ENCODE data around the gene SIRT7.

Gene SIRT7

DNA sequence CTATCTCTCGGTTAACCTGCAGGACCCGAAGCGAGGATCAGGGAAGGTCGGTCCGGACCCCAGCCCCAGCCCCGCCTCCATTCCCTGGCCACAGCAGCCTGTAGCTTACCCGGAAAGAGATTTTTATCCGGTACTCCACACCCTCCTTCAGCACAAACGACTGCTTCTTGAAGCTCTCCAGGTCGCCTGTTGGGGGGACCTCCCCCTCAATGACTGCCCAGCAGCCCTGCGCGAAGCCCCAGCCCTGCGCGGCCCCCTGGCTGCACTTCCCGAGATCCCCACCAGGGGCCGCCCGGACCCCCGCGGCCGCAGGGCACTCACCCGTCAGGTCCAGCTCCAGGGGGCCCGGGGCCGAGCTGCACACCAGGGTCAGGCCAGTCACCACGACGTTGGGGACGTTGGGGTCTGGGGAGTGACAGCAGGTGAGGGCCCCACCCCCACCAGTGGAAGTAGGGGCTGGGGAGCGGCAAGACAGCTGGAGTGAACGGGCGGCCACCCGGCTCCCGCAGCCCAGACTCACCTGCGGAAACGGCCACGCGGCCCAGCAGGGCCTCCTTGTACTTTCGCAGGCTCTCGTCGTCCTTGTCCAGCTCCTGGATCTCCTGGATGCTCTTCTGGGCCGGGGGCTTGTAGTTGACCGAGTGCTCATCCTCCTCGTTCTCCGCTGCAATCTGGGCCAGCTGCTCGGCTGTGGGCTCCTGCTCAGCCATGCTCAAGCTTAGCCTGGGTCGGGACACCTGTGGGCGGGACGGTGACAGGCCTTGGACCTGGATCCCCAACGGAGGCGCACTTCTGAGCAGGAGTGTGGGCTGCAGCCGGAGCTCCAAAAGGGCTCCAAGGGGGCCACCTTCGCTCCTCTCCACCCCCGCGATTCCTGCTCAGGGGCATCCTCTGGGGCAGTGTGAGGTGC is 48.5 kb downstream of the SIRT7 start:
- H3K27me3 ChIP-seq (ENCODE audit: control insufficient read depth, insufficient read depth, low read length) = no peaks in the 10 kb centered on the region
- H3K4me3 ChIP-seq (ENCODE audit: low read depth, low read length) = peak overlapping the region; percentile 65
- peak overlapping the region; percentile 94 for H3K9ac ChIP-seq (ENCODE audit: low read length)
- H3K9me3 ChIP-seq (ENCODE audit: control insufficient read depth, insufficient read depth, low read depth, low read length) = no peaks in the 10 kb centered on the region
- peaks cover 34% of the 10 kb centered on the region for H3K36me3 ChIP-seq (ENCODE audit: control insufficient read depth, insufficient read depth, low read length)
- H3K4me1 ChIP-seq (ENCODE audit: control insufficient read depth, insufficient read depth, low read length) = peaks cover 38% of the 10 kb centered on the region
- peak overlapping the region; percentile 74; the same call in 1 of the 2 replicates for H3K27ac ChIP-seq (ENCODE audit: low read depth, low read length)

- Histone ChIP-seq H3K4me1 (ENCODE audit: control insufficient read depth, insufficient read depth, low read length) (peaks cover 38% of the 10 kb centered on the region), H3K36me3 (ENCODE audit: control insufficient read depth, insufficient read depth, low read length) (peaks cover 41% of the 10 kb centered on the region), H3K4me3 (ENCODE audit: low read depth, low read length) (peak overlapping the region; percentile 65), H3K9ac (ENCODE audit: low read length) (peak overlapping the region; percentile 67), H3K27ac (ENCODE audit: low read depth, low read length) (peak overlapping the region; percentile 74; the same call in 1 of the 2 replicates), H3K9me3 (ENCODE audit: control insufficient read depth, insufficient read depth, low read depth, low read length) (no peaks in the 10 kb centered on the region), H3K27me3 (ENCODE audit: control insufficient read depth, insufficient read depth, low read length) (no peaks in the 10 kb centered on the region)
These were observed 49.2 kb downstream of the SIRT7 start for GRCh38 chr17:81868674-81869220.

GRCh38 chr17:81867991-81868673 is 49.8 kb downstream of the SIRT7 start:
- peaks cover 47% of the 10 kb centered on the region for H3K36me3 ChIP-seq (ENCODE audit: control insufficient read depth, insufficient read depth, low read length)
- peak overlapping the region; percentile 56 for H3K9ac ChIP-seq (ENCODE audit: low read length)
- H3K27ac ChIP-seq (ENCODE audit: low read depth, low read length) = peak overlapping the region; percentile 74; the same call in 1 of the 2 replicates
- H3K4me1 ChIP-seq (ENCODE audit: control insufficient read depth, insufficient read depth, low read length) = peaks cover 38% of the 10 kb centered on the region
- no peaks in the 10 kb centered on the region for H3K27me3 ChIP-seq (ENCODE audit: control insufficient read depth, insufficient read depth, low read length)
- no peak overlapping the region for H3K4me3 ChIP-seq (ENCODE audit: low read depth, low read length)
- H3K9me3 ChIP-seq (ENCODE audit: control insufficient read depth, insufficient read depth, low read depth, low read length) = no peaks in the 10 kb centered on the region

GRCh38 chr17:81867170-81867990 is 50.6 kb downstream of the SIRT7 start:
- 0 out of 2 replicates have a peak overlapping the region, but pooled peaks have one; percentile 74 for H3K27ac ChIP-seq (ENCODE audit: low read depth, low read length)
- H3K4me3 ChIP-seq (ENCODE audit: low read depth, low read length) = no peak overlapping the region
- peaks cover 53% of the 10 kb centered on the region for H3K36me3 ChIP-seq (ENCODE audit: control insufficient read depth, insufficient read depth, low read length)
- H3K27me3 ChIP-seq (ENCODE audit: control insufficient read depth, insufficient read depth, low read length) = no peaks in the 10 kb centered on the region
- peak overlapping the region; percentile 56 for H3K9ac ChIP-seq (ENCODE audit: low read length)
- no peaks in the 10 kb centered on the region for H3K9me3 ChIP-seq (ENCODE audit: control insufficient read depth, insufficient read depth, low read depth, low read length)
- H3K4me1 ChIP-seq (ENCODE audit: control insufficient read depth, insufficient read depth, low read length) = peaks cover 38% of the 10 kb centered on the region

- no peak overlapping the region for H3K27ac ChIP-seq (ENCODE audit: low read depth, low read length)
- H3K9me3 ChIP-seq (ENCODE audit: control insufficient read depth, insufficient read depth, low read depth, low read length) = no peaks in the 10 kb centered on the region
- peaks cover 53% of the 10 kb centered on the region for H3K36me3 ChIP-seq (ENCODE audit: control insufficient read depth, insufficient read depth, low read length)
- H3K4me3 ChIP-seq (ENCODE audit: low read depth, low read length) = no peak overlapping the region
- no peaks in the 10 kb centered on the region for H3K27me3 ChIP-seq (ENCODE audit: control insufficient read depth, insufficient read depth, low read length)
- H3K9ac ChIP-seq (ENCODE audit: low read length) = no peak overlapping the region
- H3K4me1 ChIP-seq (ENCODE audit: control insufficient read depth, insufficient read depth, low read length) = peaks cover 38% of the 10 kb centered on the region
These were observed 51.4 kb downstream of the SIRT7 start for GRCh38 chr17:81866440-81867169.

DNA sequence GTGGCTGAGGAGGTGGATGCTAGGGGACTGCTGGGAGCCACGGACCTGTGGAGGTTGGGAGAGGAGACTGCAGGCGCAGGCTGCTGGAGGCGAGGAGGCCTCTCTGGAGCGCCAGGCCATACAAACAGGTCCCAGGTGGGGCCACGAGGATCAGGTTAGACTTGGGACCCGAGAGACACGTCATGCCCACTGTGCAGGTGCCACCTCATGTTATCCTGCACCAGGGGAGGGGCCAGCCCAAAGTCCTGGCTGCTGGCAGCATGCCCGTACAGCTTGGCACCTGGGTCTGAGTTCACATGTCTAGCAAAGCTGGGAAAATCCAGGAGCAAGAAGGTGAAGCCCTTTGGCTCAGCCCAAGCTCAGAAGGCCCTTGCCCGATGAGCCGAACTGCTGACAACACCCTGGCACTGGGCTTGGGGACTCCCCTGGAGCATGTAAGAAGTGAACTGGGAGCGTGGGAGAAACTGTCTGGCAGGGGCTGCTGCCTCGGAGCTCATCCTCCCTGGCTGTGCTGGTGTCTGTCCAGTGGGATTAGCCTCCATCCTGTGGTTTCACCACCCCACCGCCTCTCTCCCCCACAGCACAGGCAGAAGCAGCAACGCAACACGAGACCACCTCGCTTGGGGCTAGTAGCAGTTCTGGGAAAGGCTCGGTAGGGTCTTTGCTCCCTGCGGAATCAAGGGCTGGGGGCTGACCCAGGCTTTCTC is 52.1 kb downstream of the SIRT7 start:
- peaks cover 53% of the 10 kb centered on the region for H3K36me3 ChIP-seq (ENCODE audit: control insufficient read depth, insufficient read depth, low read length)
- H3K9ac ChIP-seq (ENCODE audit: low read length) = no peak overlapping the region

DNA sequence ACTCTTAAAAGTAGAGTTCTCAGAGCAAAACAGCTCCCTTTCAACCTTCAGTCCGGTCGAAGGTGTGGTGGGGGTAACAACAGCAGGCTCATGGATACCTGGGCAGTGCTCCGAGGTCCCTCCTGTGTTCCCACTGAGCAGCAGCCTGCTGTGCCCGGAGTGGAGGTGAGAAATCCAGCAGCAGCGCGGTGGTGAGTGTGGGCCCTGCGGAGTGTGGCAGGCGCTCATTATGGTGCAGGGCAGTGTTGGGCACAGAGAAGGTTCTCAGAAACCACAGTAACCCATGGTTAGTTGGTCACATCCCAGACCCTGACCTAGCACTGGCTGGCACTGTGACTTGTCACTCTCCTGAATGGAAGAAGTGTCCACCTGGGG is 52.6 kb downstream of the SIRT7 start:
- Histone ChIP-seq H3K9me3 (ENCODE audit: control insufficient read depth, insufficient read depth, low read depth, low read length) (no peaks in the 10 kb centered on the region), H3K9ac (ENCODE audit: low read length) (no peak overlapping the region), H3K4me3 (ENCODE audit: low read depth, low read length) (no peak overlapping the region), H3K36me3 (ENCODE audit: control insufficient read depth, insufficient read depth, low read length) (peaks cover 53% of the 10 kb centered on the region), H3K27me3 (ENCODE audit: control insufficient read depth, insufficient read depth, low read length) (no peaks in the 10 kb centered on the region), H3K27ac (ENCODE audit: low read depth, low read length) (no peak overlapping the region), H3K4me1 (ENCODE audit: control insufficient read depth, insufficient read depth, low read length) (peaks cover 38% of the 10 kb centered on the region)

More for the DNA sequence above, 52.1 kb downstream of the SIRT7 start:
- no peaks in the 10 kb centered on the region for H3K27me3 ChIP-seq (ENCODE audit: control insufficient read depth, insufficient read depth, low read length)
- peaks cover 38% of the 10 kb centered on the region for H3K4me1 ChIP-seq (ENCODE audit: control insufficient read depth, insufficient read depth, low read length)
- H3K4me3 ChIP-seq (ENCODE audit: low read depth, low read length) = no peak overlapping the region
- no peaks in the 10 kb centered on the region for H3K9me3 ChIP-seq (ENCODE audit: control insufficient read depth, insufficient read depth, low read depth, low read length)
- no peak overlapping the region for H3K27ac ChIP-seq (ENCODE audit: low read depth, low read length)

DNA sequence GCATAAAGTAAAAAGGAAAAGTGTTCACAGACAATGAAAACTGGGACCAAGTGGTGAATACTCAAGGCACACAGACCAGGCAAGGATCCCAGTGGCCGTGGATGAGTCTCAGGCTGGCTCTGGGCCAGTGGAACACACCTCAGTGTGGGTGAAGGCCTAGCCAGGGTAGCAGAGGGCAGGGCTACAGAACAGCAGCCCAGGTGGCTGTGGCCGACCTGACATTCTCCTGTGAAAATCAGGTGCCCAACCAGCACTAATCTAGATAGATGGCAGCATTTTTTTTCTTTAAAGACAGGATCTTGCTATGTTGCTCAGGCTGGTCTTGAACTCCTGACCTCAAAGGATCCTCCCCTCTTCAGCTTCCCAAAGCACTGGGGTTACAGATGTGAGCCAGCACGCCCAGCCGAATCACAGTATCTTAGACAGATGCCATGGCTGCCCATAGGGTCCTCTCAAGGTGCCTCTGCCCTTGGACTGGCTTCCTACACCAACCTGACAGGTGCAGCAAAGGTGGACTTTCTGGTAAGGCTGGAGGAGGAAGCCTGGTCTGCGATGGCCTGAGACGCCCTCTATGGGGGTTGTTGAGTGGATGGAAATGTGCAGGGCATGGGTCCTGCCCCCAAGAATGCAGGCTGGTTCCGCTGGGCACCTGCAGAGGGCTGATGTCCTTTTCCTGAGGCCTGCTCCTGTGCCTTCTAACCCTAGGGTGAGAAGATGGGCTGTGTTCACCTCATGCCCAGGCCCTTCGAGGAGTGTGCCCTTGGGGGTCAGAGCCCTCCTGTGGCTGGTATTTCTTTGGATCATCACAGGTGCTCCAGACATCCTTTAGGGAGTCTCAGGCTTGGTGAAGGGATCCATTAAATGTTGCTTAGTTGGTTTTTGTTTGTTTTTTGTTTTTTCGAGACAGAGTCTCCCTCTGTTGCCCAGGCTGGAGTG is 53.9 kb downstream of the SIRT7 start:
- H3K4me1 ChIP-seq (ENCODE audit: control insufficient read depth, insufficient read depth, low read length) = peaks cover 33% of the 10 kb centered on the region
- no peak overlapping the region for H3K27ac ChIP-seq (ENCODE audit: low read depth, low read length)
- peaks cover 50% of the 10 kb centered on the region for H3K36me3 ChIP-seq (ENCODE audit: control insufficient read depth, insufficient read depth, low read length)
- no peak overlapping the region for H3K4me3 ChIP-seq (ENCODE audit: low read depth, low read length)
- H3K27me3 ChIP-seq (ENCODE audit: control insufficient read depth, insufficient read depth, low read length) = no peaks in the 10 kb centered on the region
- no peak overlapping the region for H3K9ac ChIP-seq (ENCODE audit: low read length)
- H3K9me3 ChIP-seq (ENCODE audit: control insufficient read depth, insufficient read depth, low read depth, low read length) = no peaks in the 10 kb centered on the region

- Histone ChIP-seq H3K4me1 (ENCODE audit: control insufficient read depth, insufficient read depth, low read length) (peaks cover 28% of the 10 kb centered on the region), H3K9me3 (ENCODE audit: control insufficient read depth, insufficient read depth, low read depth, low read length) (no peaks in the 10 kb centered on the region), H3K27ac (ENCODE audit: low read depth, low read length) (no peak overlapping the region), H3K36me3 (ENCODE audit: control insufficient read depth, insufficient read depth, low read length) (peaks cover 52% of the 10 kb centered on the region), H3K4me3 (ENCODE audit: low read depth, low read length) (no peak overlapping the region), H3K27me3 (ENCODE audit: control insufficient read depth, insufficient read depth, low read length) (no peaks in the 10 kb centered on the region), H3K9ac (ENCODE audit: low read length) (no peak overlapping the region)
These were observed 54.8 kb downstream of the SIRT7 start for GRCh38 chr17:81863123-81863675.

Measured in HUES6 (cell line).